ENCODE measurements around the gene STK32B.

DNA sequence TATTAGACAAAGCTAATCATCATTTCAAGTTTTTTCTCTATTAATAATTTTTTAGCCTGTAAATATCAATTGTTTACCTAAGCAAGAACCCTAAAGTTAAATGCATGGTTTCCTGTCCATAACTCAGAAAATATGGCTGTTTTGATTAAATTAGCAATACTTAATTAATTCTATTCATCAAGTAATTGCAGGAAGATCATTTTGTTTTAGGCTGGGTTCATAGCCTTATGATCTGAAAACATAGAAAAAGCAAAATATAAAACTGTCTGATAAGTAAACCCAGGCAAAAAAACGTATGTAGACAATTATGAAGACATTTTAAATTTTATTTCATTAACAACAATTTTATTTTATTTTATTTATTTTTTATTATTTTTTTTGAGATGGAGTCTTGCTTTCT lies 438.0 kb downstream of the STK32B start:
- TF ChIP-seq, protein P1, sequence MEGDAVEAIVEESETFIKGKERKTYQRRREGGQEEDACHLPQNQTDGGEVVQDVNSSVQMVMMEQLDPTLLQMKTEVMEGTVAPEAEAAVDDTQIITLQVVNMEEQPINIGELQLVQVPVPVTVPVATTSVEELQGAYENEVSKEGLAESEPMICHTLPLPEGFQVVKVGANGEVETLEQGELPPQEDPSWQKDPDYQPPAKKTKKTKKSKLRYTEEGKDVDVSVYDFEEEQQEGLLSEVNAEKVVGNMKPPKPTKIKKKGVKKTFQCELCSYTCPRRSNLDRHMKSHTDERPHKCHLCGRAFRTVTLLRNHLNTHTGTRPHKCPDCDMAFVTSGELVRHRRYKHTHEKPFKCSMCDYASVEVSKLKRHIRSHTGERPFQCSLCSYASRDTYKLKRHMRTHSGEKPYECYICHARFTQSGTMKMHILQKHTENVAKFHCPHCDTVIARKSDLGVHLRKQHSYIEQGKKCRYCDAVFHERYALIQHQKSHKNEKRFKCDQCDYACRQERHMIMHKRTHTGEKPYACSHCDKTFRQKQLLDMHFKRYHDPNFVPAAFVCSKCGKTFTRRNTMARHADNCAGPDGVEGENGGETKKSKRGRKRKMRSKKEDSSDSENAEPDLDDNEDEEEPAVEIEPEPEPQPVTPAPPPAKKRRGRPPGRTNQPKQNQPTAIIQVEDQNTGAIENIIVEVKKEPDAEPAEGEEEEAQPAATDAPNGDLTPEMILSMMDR (IDR thresholded peaks at IDR 0.05) = no peak
- TF ChIP-seq POLR2AphosphoS5 (IDR thresholded peaks at IDR 0.05) = no peak
